Ovary (tissue), 9 donors: ENCODE results near the gene ZNF285. TPM values are rescaled to one million over a fixed set of nuclear protein-coding genes. Genes with fewer than 3 reads are reported as not detected.

Source experiments
- DNase-seq, 5 donors: peaks; one replicate each; pipeline ENCODE4 v3.0.0-alpha.2; 2019 to 2020
- H3K27ac ChIP-seq, 2 donors: fragments of 200-600 bp; one replicate each; pipeline versions ENCODE4 v1.5.1 to v1.8.0; 2019 to 2022
- H3K27me3 ChIP-seq: fragments of 200-600 bp; one replicate; pipeline ENCODE4 v1.8.0; 2022
- H3K36me3 ChIP-seq: fragments of 200-600 bp; sonication (generic); one replicate; pipeline ENCODE4 v1.5.1; 2019
- H3K4me1 ChIP-seq: one replicate; pipeline ENCODE4 v1.8.1; 2013; ENCODE audit warnings: mild to moderate bottlenecking, moderate library complexity; ENCODE audit not compliant: insufficient read depth
- H3K4me3 ChIP-seq: fragments of 200-600 bp; sonication (generic); one replicate; pipeline ENCODE4 v1.5.1; 2017
- H3K9me3 ChIP-seq, 2 donors: fragments of 200-600 bp in 1 of 2; sonication (generic) in 1 of 2; one replicate each; pipeline versions ENCODE4 v1.5.1 to v1.8.1; 2013 to 2019; ENCODE audit warnings: mild to moderate bottlenecking in 1 of 2, moderate library complexity in 1 of 2
- CTCF ChIP-seq, 3 donors: fragments of 450-650 bp in 2 of 3; fragments of 200-600 bp in 1 of 3; IDR thresholded peaks; one replicate each; pipeline versions ENCODE4 v1.5.1 to v1.8.0; 2016 to 2022; ENCODE audit warnings: antibody characterized with exemption in 3 of 3, mild to moderate bottlenecking in 1 of 3
- EP300 ChIP-seq: sonication (generic); formaldehyde crosslinking; IDR thresholded peaks from one replicate; pipeline ENCODE4 v1.6.1; 2017; ENCODE audit warnings: antibody characterized with exemption
- POLR2A ChIP-seq: fragments of 450-650 bp; IDR thresholded peaks from one replicate; pipeline ENCODE4 v1.6.1; 2017; ENCODE audit warnings: antibody characterized with exemption, mild to moderate bottlenecking, moderate library complexity
- WGBS, 3 donors: extraction: QIAGEN DNeasy Blood & Tissue Kit in 1 of 3; methylation state at CpG; one replicate each; pipeline versions ENCODE4 v1.1.5 to v1.1.7; 2013 to 2017; 5-methylcytosine and 5-hydroxymethylcytosine counted together
- intact Hi-C, 4 donors: fragments of 100-400 bp; cut with DNase I; formaldehyde crosslinking; loops; one replicate each; pipeline versions ENCODE4 v1.11.0 to v1.15.1; 2022 to 2023
- polyA plus RNA-seq, 2 donors: library from polyadenylated mRNA; stranded (reverse); fragments of 200-250 nt in 1 of 2; fragments of 350-450 nt in 1 of 2; fragmentation: Illumina TruSeq in 1 of 2; extraction: RNeasy Lipid Tissue Mini Kit (QIAGEN cat#74804) in 1 of 2; gene quantifications; one replicate each; pipeline ENCODE4 v1.2.3, GENCODE V29; 2013 to 2014
- total RNA-seq, 7 donors: library from RNA; depleted of rRNA in 2 of 7; stranded (reverse); fragments of >200 nt in 2 of 7; fragmentation: NEBNext Ultra II Directional in 3 of 7; extraction: Animal tissue kit (Norgen Biotek cat#: 25700) in 3 of 7; gene quantifications; one replicate each; pipeline versions ENCODE4 v1.1.0 to v1.2.4, GENCODE V29; 2016 to 2023
- donor health status: DM: no; HTN: no; CAD: no; lungs with moderate emphysema.
- donor health status: DM: no; HTN: no; CAD: no.
- donor health status: Bipolar disorder and iron deficiency.
- donor health status: DM: yes; HTN: yes; CAD: no.
- donor health status: DM: no; HTN: no; CAD: no.
- donor health status: DM: yes; HTN: yes; CAD: no.

The ZNF285 gene
- total and polyA plus RNA-seq, 9 donors: 2.6 to 11.2 (median 6.8) TPM

- Histone ChIP-seq H3K27ac (no peak overlapping the region), H3K4me1 (no peaks in the 10 kb centered on the region), H3K4me3 (no peak overlapping the region), H3K9me3 (no peaks in the 10 kb centered on the region), H3K27me3 (no peaks in the 10 kb centered on the region), H3K36me3 (no peaks in the 10 kb centered on the region)
- 63 to 77% (median 71%) methylated on average over 17 of the region's 17 CpGs for WGBS, 3 donors
- intact Hi-C loops: no loop called here
- TF ChIP-seq EP300 (no peak), CTCF (IDR thresholded peaks at IDR 0.05) (no peak), POLR2A (no peak)
- no peak for DNase-seq
Observed at GRCh38 chr19:44367024-44367423, 34.4 kb downstream of the ZNF285 start.

DNA sequence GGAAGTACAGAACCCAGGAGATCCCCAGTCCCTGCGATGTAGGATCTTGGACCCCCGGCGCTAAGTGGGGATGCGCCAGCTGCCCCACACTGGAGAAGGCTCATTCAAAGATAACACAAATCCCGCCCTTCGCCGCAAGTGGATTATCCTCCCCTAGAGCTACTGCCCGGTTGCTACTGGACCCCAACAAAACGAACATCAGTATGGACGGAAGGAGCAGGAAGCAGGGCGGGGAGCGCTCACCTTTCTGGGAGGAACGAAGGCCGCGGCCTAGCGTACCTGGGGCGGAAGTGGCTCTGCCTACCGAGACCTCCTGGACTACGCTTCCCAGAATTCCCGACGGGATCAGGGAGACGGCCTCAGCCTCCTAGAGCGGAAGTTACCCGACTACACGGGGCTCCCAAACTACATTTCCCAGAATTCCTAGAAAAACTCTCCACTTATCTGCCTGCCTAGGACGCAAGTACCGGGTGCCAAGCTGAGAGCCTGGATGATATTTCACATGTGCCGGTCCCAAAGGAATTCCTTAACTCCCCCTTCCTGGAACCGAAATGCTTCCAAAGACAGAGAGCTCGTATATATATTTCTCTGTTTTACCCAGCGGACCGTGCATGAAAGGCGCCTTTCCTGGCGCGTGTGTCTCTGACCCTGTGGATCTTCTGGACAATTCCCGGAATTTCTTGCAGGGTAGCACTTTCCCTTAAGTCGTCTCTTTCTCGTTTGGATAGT, 44.9 kb downstream of the ZNF285 start, which contains the start of gene ZNF112:
Gene ZNF112 (minus strand): TSS at position 298 of the 729 bp plus-strand sequence. CDS start 16,141 bp downstream, outside the sequence.
- Histone ChIP-seq H3K4me1 (peaks cover 3% of the 10 kb centered on the region), H3K27ac (peak within 1 kb of the TSS in 1 of 2 donors; percentile 32), H3K4me3 (peak within 1 kb of the TSS; percentile 57), H3K9me3 (no peaks in the 10 kb centered on the region), H3K27me3 (no peaks in the 10 kb centered on the region), H3K36me3 (no peaks in the 10 kb centered on the region)
- intact Hi-C loops: no loop called here
- WGBS, 3 donors: 1% methylated on average over 38 of the region's 38 CpGs
- DNase-seq: peak; percentile 83 to 87 (median 84)
- TF ChIP-seq POLR2A (peak; percentile 27), CTCF (IDR thresholded peaks at IDR 0.05) (no peak), EP300 (no peak)

GRCh38 chr19:44346556-44346955, 54.9 kb downstream of the ZNF285 start:
- Histone ChIP-seq H3K27me3 (no peaks in the 10 kb centered on the region), H3K9me3 (peaks cover 0 to 25% of the 10 kb centered on the region in 2 donors), H3K27ac (no peak overlapping the region), H3K4me1 (no peaks in the 10 kb centered on the region), H3K36me3 (no peaks in the 10 kb centered on the region), H3K4me3 (no peak overlapping the region)
- WGBS, 3 donors: 88 to 93% (median 93%) methylated on average over 4 of the region's 4 CpGs
- TF ChIP-seq CTCF (IDR thresholded peaks at IDR 0.05): no peak
- TF ChIP-seq POLR2A: no peak
- TF ChIP-seq EP300: no peak
- no peak for DNase-seq
- intact Hi-C loops: no loop called here

DNA sequence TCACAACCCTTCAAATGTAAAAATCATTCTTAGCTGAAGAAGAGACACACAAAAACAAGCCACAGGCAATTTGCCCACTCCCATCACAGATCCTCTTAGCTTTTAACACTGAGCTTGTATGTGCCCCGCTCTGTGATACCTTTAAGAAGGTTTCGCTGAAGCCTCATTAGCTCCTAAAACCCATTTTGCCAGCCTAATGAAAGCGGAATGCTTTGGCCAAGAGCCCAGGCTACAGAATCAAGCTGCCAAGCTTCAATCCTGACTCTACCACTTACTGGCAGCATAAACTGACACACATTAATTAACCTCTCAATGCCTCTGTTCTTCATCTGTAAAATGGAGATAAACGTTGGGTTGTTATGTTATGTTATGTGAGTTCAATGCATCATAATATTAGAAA, 55.4 kb downstream of the ZNF285 start:
- H3K9me3 ChIP-seq: peaks cover 0 to 25% of the 10 kb centered on the region in 2 donors
- no peaks in the 10 kb centered on the region for H3K36me3 ChIP-seq
- no peak overlapping the region for H3K27ac ChIP-seq
- WGBS, 3 donors: 85 to 95% (median 89%) methylated on average over 4 of the region's 4 CpGs
- no peak overlapping the region for H3K4me3 ChIP-seq
- intact Hi-C loops: no loop called here
- H3K27me3 ChIP-seq: no peaks in the 10 kb centered on the region
- no peaks in the 10 kb centered on the region for H3K4me1 ChIP-seq
- TF ChIP-seq POLR2A: no peak
- TF ChIP-seq CTCF (IDR thresholded peaks at IDR 0.05): no peak
- no peak for TF ChIP-seq EP300
- no peak for DNase-seq
